ENCODE data around the gene LELP1. TPM values are rescaled to one million over a fixed set of nuclear protein-coding genes. Genes with fewer than 3 reads are reported as not detected.

The LELP1 gene
- polyA plus RNA-seq, 1 of the 3 experiments (the other 2 are of a cell fraction): not detected

GRCh38 chr1:153253693-153254092 lies 50.5 kb downstream of the LELP1 start:
- Histone ChIP-seq H3K4me3 (ENCODE audit: low read depth in 2 of 2, low read length in 1 of 2) (no peak overlapping the region), H3F3A (replicated peaks; ENCODE audit: insufficient read depth) (no peaks in the 10 kb centered on the region), H3K36me3 (replicated peaks in 1 of 2; ENCODE audit: control insufficient read depth in 1 of 2, insufficient read depth in 2 of 2, low read length in 1 of 2) (no peaks in the 10 kb centered on the region), H3K9me3 (no peaks in the 10 kb centered on the region), H2AFZ (ENCODE audit: low read depth) (no peak overlapping the region), H3K79me2 (ENCODE audit: insufficient read depth) (no peaks in the 10 kb centered on the region), H3K9ac (no peak overlapping the region), H3K27me3 (ENCODE audit: insufficient read depth) (no peaks in the 10 kb centered on the region), H3K27ac (ENCODE audit: low read depth in 2 of 2, low read length in 1 of 2) (no peak overlapping the region), H4K20me1 (ENCODE audit: insufficient read depth) (no peaks in the 10 kb centered on the region), H3K4me1 (ENCODE audit: control insufficient read depth in 1 of 2, insufficient read depth in 2 of 2, low read depth in 1 of 2, low read length in 1 of 2) (no peaks in the 10 kb centered on the region), H3K4me2 (no peak overlapping the region), H3K9me2 (no peaks in the 10 kb centered on the region)
- TF ChIP-seq MXI1 (IDR thresholded peaks at IDR 0.05; ENCODE audit: low read depth, low read length): no peak
- TF ChIP-seq IRF3 (IDR thresholded peaks at IDR 0.05; ENCODE audit: low read depth, low read length): no peak
- no peak for TF ChIP-seq TAF1 (IDR thresholded peaks at IDR 0.05; ENCODE audit: borderline replicate concordance, low read depth, low read length)
- TF ChIP-seq GATA2 (CRISPR knock-in tag; IDR thresholded peaks at IDR 0.05): no peak
- no peak for TF ChIP-seq REST (IDR thresholded peaks at IDR 0.05; ENCODE audit: low read depth, low read length)
- no peak for TF ChIP-seq EZH2phosphoT487 (IDR thresholded peaks at IDR 0.05; ENCODE audit: borderline replicate concordance, low read depth)
- no peak for TF ChIP-seq FOSL2 (IDR thresholded peaks at IDR 0.05; ENCODE audit: borderline replicate concordance, low read depth)
- POLR2A ChIA-PET: no interaction called here
- CTCF ChIA-PET: interaction anchor here (1.6 kb wide), 1 partner anchor 35 kb away, joined by 4 read pairs; no protein-coding TSS in a partner anchor
- WGBS (ENCODE audit: low lambda C conversion rate): 0% methylated on average over 1 of the region's 1 CpG
- no peak for DNase-seq

Other genes with a start within 250 kb of the LELP1 start
- not detected in 2 replicates for gene SPRR4, start 232.8 kb upstream of the LELP1 start, polyA plus RNA-seq (2012; rRNA removed)
- gene SPRR1A, start 219.3 kb upstream of the LELP1 start, polyA plus RNA-seq (2012; rRNA removed): not detected in 2 replicates
- not detected in 2 replicates for gene SPRR3, start 201.7 kb upstream of the LELP1 start, polyA plus RNA-seq (2012; rRNA removed)
- not detected in 2 replicates for gene SPRR1B, start 172.2 kb upstream of the LELP1 start, polyA plus RNA-seq (2012; rRNA removed)
- gene SPRR2D, start 162.3 kb upstream of the LELP1 start, polyA plus RNA-seq (2012; rRNA removed): not detected in 2 replicates
- not detected in 2 replicates for gene SPRR2A, start 145.9 kb upstream of the LELP1 start, polyA plus RNA-seq (2012; rRNA removed)
- not detected in 2 replicates for gene SPRR2B, start 131.8 kb upstream of the LELP1 start, polyA plus RNA-seq (2012; rRNA removed)
- not detected in 2 replicates for gene SPRR2E, start 108.9 kb upstream of the LELP1 start, polyA plus RNA-seq (2012; rRNA removed)
- not detected in 2 replicates for gene SPRR2F, start 89.9 kb upstream of the LELP1 start, polyA plus RNA-seq (2012; rRNA removed)
- not detected in 2 replicates for gene SPRR2G, start 52.5 kb upstream of the LELP1 start, polyA plus RNA-seq (2012; rRNA removed)
- not detected in 2 replicates for gene PRR9, start 14.2 kb downstream of the LELP1 start, polyA plus RNA-seq (2012; rRNA removed)
- not detected in 2 replicates for gene LORICRIN, start 56.3 kb downstream of the LELP1 start, polyA plus RNA-seq (2012; rRNA removed)
- not detected in 2 replicates for gene PGLYRP3, start 109.5 kb downstream of the LELP1 start, polyA plus RNA-seq (2012; rRNA removed)
- not detected in 2 replicates for gene PGLYRP4, start 145.4 kb downstream of the LELP1 start, polyA plus RNA-seq (2012; rRNA removed)
- gene S100A9, start 154.4 kb downstream of the LELP1 start, polyA plus RNA-seq (2012; rRNA removed): not detected in 2 replicates
- gene S100A12, start 172.2 kb downstream of the LELP1 start, polyA plus RNA-seq (2012; rRNA removed): not detected in 2 replicates
- not detected in 2 replicates for gene S100A8, start 187.6 kb downstream of the LELP1 start, polyA plus RNA-seq (2012; rRNA removed)
- gene S100A7A, start 213.1 kb downstream of the LELP1 start, polyA plus RNA-seq (2012; rRNA removed): not detected in 2 replicates

All from SK-N-SH (cell line).